HG03378 (cell line): ENCODE data around the gene ARHGEF16.

ENCODE experiments used
- ATAC-seq: cut with Tn5 transposase; IDR thresholded peaks from one replicate; pipeline ENCODE4 v1.9.1; 2021; ENCODE audit warnings: mild to moderate bottlenecking, moderate library complexity; ENCODE audit not compliant: unreplicated experiment

ARHGEF16 gene

DNA sequence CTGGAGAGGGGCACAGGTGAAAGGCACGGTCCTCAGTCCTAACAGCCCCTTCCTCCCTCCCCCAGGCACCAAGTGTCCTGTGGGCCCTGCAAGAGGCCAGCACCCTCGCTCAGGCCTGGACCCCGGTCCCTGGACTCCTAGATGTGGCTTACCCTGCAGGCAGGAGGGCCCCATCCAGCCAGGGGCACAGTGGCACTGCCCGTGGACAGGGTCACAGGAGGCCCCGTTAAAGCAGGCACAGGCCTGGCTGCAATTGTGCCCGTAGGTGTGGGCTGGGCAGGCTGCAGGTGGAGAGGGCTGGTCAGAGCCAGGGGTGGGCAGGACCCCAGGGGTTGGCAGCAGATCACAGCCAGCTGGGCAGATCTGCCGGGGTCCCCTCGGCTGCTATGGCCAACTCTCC, 44.5 kb downstream of the ARHGEF16 start:
- ATAC-seq, result no peak

GRCh38 chr1:3499611-3500010, 45.1 kb downstream of the ARHGEF16 start:
- no peak for ATAC-seq

GRCh38 chr1:3500265-3500835, 45.9 kb downstream of the ARHGEF16 start:
- ATAC-seq, result no peak

GRCh38 chr1:3501437-3501836, 47.0 kb downstream of the ARHGEF16 start:
- no peak for ATAC-seq

DNA sequence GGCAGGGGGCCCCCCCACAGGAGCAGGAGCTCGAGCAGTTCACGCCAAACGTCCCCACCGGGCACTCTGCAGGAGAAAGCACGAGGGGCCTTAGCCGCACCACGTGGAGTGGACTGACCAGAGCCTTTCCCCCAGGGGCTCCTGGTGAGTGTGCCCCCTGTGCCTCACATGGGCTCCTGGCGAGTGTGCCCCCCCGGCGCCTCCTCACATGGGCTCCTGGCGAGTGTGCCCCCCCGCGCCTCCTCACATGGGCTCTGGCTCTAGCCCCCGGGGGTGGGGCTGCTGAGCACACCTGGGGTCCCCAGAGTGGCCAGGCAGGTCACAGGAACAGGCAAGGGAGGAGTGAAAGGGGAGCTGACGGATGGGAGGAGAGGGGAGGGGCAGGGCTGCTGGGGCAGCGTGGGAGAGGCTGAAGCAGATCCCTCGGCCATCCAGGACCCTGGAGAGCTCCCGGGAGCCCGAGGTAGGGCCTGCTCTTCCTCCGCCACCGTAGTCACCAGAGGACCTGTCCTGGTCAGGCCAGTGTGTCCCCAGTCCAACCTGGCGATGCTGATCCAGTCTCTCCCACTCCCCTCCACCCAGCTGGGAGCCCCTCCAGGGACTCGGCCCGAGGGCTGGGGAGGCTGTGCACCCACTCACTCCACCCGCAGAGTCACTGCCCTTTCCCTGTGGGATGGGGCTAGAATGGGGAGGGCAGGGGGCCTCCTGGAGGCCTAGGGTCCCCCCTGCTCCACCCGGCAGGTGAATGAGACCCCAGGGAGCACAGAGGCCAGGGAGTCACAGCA, 47.6 kb downstream of the ARHGEF16 start:
- ATAC-seq, result no peak

- ATAC-seq, result no peak
These were observed 48.4 kb downstream of the ARHGEF16 start for GRCh38 chr1:3502641-3503524.

GRCh38 chr1:3503525-3503886, 49.0 kb downstream of the ARHGEF16 start:
- ATAC-seq, result no peak

GRCh38 chr1:3504151-3504821, 49.8 kb downstream of the ARHGEF16 start:
- no peak for ATAC-seq

DNA sequence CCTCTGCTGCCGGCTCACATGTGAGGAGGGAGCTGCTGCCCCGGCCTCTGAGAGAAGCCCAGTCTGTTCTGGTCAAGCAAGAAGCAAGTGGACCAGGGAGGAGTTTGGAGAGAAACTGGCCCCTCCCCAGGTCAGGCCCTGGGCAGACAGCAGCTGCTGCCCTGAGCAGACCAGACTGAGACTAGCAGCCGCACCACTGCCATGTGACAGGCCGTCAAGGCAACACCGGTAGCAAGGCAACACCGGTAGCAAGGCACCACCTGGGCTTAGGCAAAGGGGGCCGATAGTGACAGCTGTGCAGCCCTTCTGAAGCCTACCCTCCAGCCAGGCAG, 50.3 kb downstream of the ARHGEF16 start:
- no peak for ATAC-seq

- ATAC-seq, result no peak
These were observed 50.7 kb downstream of the ARHGEF16 start for GRCh38 chr1:3505161-3505560.

DNA sequence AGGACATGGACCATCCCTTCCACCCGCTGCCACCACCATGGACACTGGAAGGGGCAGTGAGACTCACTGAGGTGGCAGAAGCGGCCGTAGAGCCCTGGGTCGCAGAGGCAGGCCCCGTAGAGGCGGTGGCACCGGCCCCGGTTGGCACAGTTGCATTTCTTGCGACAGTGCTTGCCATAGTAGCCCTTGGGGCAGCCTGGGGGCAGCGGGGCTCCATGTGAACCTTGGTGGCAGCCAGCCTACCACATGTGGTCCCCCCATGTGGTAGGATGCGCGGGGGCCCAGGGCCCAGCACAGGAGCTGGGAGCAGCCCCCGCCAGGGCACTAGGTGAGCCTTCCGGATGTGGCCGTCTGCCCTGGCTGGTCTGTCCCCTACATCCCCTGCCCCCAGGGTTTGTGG, 51.6 kb downstream of the ARHGEF16 start:
- no peak for ATAC-seq

DNA sequence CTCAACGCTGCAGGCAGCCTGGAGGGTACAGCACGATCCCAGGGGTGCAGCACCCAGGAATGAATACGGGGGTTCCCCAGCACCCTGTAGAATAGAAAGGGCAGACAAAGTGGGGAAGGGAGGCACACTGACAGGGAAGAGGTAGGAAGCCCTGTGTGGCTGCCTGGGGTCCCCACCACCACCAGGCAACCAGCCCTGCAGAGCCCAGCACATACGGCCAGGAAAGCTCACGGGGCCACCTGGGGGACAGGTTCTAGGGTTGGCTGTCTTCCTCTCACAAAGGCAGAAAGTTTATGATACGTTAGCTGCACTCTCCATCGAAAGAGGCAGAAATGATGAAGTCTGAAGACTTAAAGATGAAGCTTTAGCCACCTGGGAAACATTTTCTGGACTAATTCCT, 52.5 kb downstream of the ARHGEF16 start:
- ATAC-seq, result no peak

- ATAC-seq, result no peak
These were observed 53.3 kb downstream of the ARHGEF16 start for GRCh38 chr1:3507636-3508275.

GRCh38 chr1:3508757-3509415, 54.4 kb downstream of the ARHGEF16 start:
- no peak for ATAC-seq

- no peak for ATAC-seq
These were observed 55.3 kb downstream of the ARHGEF16 start for GRCh38 chr1:3509721-3510120.

DNA sequence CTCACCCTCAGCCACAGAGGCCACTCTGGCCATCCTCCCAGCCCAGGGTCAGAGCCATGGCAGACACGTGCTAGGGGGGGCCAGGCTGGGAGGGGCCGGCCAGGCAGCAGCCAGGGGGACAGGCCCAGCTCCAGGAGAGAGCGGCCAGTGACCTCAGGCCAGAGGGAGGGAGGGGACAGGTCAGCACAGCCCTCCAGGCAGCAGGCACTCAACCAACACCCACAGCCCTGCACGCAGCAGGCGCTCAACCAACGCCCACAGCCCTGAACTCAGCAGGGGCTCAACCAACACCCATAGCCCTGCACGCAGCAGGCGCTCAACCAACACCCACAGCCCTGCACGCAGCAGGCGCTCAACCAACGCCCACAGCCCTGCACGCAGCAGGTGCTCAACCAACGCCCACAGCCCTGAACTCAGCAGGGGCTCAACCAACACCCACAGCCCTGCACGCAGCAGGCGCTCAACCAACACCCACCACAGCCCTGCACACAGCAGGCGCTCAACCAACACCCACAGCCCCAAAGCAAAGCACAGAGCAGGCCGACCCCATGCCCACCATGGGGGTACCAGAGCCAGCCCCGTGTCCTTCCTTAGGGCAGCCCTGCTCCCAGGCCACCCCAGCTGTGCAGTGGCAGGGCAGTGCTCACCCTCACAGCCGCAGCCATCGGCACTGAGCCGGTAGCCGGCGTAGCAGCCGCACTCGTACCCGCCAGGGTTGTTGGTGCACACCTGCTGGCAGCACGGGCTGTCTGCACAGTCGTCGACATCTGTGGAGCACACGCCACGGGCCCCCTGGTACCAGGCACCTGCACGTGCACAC, 55.9 kb downstream of the ARHGEF16 start:
- no peak for ATAC-seq

DNA sequence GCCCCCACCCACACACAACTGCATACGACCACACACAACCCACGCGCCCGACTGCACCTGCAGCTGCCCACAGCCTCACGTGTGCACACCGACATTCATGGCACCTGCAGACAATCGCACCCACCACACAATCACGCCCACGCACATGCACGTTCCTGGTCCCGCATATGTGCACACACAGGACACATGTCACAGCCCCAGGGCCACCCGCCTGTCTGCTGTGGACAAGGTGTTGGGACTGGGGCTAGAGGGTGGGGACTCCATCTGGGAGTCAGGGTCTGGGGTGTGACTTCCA, 56.4 kb downstream of the ARHGEF16 start:
- ATAC-seq, result no peak

DNA sequence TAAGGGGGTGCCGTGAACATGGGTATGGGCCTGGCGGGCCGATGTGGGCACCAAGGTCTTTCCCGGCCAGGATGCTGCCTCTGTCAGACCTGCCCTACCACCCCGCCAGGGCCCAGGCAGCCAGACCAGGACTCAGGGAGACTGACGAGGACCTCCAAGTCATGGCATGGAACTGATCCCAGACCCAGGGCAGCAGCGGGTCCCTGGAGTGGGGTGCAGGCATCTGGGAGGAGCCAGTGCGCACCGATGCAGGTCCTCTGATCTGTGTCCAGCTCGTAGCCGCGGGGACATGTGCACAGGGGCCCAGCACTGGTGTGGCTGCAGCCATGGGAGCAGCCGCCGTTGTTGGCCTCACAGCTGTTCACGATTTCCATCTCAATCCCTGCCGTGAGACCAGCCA, 56.8 kb downstream of the ARHGEF16 start:
- ATAC-seq, result no peak

DNA sequence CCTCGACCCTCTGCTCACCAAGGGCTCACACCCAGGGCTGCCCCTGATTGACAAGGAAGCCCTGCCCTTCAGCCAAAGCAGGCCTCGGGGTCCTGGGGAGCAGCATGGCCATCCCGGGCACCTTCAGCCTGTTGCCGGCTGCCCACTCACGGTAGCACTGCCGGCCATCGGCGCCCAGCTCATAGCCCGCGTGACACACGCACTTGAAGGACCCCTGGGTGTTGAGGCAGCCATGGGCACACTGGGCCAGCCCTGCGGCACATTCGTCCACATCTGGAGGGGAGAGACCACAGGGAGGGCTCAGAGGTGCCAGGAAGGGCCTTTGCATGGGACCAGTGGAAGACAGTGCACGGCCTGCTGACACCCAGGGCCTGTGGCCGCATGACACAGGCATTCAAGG, 57.4 kb downstream of the ARHGEF16 start:
- no peak for ATAC-seq

- ATAC-seq, result no peak
These were observed 59.9 kb downstream of the ARHGEF16 start for GRCh38 chr1:3514404-3514803.
